Measurements from ENCODE around the gene SFSWAP.
"Not testable (repeated sequence)": the region's sequence is repeated elsewhere in the genome, so short reads cannot be mapped to it uniquely, and the experiment has no call there.

DNA sequence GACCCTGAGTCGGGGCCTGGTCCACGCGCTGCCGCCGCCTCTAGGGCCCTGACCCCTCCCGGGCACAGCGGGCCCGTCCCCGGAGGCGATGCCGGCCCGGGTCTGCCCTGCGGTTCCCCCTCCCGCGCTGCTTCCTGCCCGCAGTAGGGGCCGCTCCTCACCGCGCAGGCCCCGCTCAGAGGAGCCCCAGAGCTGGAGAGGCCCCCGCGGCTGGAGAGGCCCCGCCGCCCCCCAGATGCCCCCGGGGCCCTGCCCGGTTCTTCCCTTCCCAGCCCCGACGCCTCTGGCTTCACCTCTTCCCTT, 49.0 kb upstream of the SFSWAP start:
- not testable (repeated sequence) for TF ChIP-seq POLR2AphosphoS5 (IDR thresholded peaks at IDR 0.05; ENCODE audit: low read depth)
- TF ChIP-seq, protein P1, sequence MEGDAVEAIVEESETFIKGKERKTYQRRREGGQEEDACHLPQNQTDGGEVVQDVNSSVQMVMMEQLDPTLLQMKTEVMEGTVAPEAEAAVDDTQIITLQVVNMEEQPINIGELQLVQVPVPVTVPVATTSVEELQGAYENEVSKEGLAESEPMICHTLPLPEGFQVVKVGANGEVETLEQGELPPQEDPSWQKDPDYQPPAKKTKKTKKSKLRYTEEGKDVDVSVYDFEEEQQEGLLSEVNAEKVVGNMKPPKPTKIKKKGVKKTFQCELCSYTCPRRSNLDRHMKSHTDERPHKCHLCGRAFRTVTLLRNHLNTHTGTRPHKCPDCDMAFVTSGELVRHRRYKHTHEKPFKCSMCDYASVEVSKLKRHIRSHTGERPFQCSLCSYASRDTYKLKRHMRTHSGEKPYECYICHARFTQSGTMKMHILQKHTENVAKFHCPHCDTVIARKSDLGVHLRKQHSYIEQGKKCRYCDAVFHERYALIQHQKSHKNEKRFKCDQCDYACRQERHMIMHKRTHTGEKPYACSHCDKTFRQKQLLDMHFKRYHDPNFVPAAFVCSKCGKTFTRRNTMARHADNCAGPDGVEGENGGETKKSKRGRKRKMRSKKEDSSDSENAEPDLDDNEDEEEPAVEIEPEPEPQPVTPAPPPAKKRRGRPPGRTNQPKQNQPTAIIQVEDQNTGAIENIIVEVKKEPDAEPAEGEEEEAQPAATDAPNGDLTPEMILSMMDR (IDR thresholded peaks at IDR 0.05; ENCODE audit: insufficient read depth, low read length) = not testable (repeated sequence)

Data from HL-60 (cell line).